OCI-LY1 (cell line): ENCODE measurements around the gene LINGO4.

Source experiments
- CTCF ChIP-seq: fragments of 200-600 bp; sonication (generic), shearing (Covaris generic); IDR thresholded peaks from 2 replicates; pipeline ENCODE4 v1.5.1; 2017; ENCODE audit warnings: mild to moderate bottlenecking, antibody characterized with exemption, low read length, moderate library complexity, mixed read lengths
- EZH2 ChIP-seq: fragments of 200-600 bp; sonication (generic), shearing (Covaris generic); IDR thresholded peaks from 2 replicates; pipeline ENCODE4 v1.8.0; 2017; ENCODE audit warnings: borderline replicate concordance, mixed run types, mild to moderate bottlenecking, antibody characterized with exemption, low read length, moderate library complexity, mixed read lengths

DNA sequence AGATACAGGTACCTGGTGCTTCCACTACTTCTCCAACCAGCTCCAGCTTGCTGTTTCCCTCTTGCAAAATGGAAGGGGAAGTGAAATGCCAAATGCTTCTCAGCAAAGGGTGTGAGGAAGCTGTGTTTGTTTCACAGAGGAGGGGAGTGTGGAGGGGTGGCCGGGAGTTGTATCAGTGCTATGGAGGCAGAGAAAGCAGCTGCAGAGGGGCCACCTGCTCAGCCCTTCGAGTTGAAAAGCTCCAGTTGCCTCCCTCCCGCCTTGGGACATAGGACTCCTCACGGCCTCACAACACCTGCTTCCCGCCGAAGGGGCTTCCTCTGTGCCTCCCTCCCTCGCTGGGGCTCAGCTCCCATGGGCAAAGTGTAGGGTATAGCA lies 12.1 kb upstream of the LINGO4 start:
- TF ChIP-seq CTCF, result no peak
- no peak for TF ChIP-seq EZH2
